Aorta (tissue), 5 donors: ENCODE results near the gene OAS3. TPM values are rescaled to one million over a fixed set of nuclear protein-coding genes. Genes with fewer than 3 reads are reported as not detected.
"Not testable (repeated sequence)": the region's sequence is repeated elsewhere in the genome, so short reads cannot be mapped to it uniquely, and the experiment has no call there.

Experiments
- ATAC-seq: fragments of 200-7000 bp; cut with Tn5 transposase; one replicate; pipeline ENCODE4 v1.9.1; 2022; ENCODE audit warnings: moderate library complexity; ENCODE audit not compliant: low FRiP score
- DNase-seq, 2 donors: peaks; one replicate each; pipeline ENCODE4 v3.0.0-alpha.2; 2020
- H3K27ac ChIP-seq, 2 donors: one replicate each; pipeline ENCODE4 v1.5.1; 2013; ENCODE audit warnings: low read length in 2 of 2, mild to moderate bottlenecking in 2 of 2, moderate library complexity in 2 of 2, control low read depth in 1 of 2, inconsistent platforms in 1 of 2, low read depth in 1 of 2
- H3K27me3 ChIP-seq, 2 donors: one replicate each; pipeline ENCODE4 v1.6.1; 2013; ENCODE audit warnings: control low read depth in 1 of 2, low read length in 1 of 2, mild to moderate bottlenecking in 1 of 2, moderate library complexity in 1 of 2; ENCODE audit not compliant: insufficient read depth in 2 of 2, control insufficient read depth in 1 of 2
- H3K36me3 ChIP-seq, 2 donors: one replicate each; pipeline ENCODE4 v1.6.1; 2013; ENCODE audit warnings: control low read depth in 1 of 2, low read length in 1 of 2, mild to moderate bottlenecking in 1 of 2; ENCODE audit not compliant: insufficient read depth in 2 of 2, control insufficient read depth in 1 of 2
- H3K4me1 ChIP-seq, 2 donors: one replicate each; pipeline ENCODE4 v1.6.1; 2013; ENCODE audit warnings: low read length in 2 of 2, control low read depth in 1 of 2, mild to moderate bottlenecking in 1 of 2, moderate library complexity in 1 of 2; ENCODE audit not compliant: insufficient read depth in 2 of 2, control insufficient read depth in 1 of 2
- H3K4me3 ChIP-seq, 2 donors: one replicate each; pipeline ENCODE4 v1.5.1; 2013; ENCODE audit warnings: low read length in 2 of 2, control low read depth in 1 of 2, mild to moderate bottlenecking in 1 of 2
- H3K9me3 ChIP-seq: one replicate; pipeline ENCODE4 v1.6.1; 2013; ENCODE audit warnings: mild to moderate bottlenecking, low read length; ENCODE audit not compliant: control insufficient read depth
- WGBS, 2 donors: extraction: QIAGEN DNeasy Blood & Tissue Kit; methylation state at CpG; one replicate each; pipeline ENCODE4 v1.1.7; 2013; 5-methylcytosine and 5-hydroxymethylcytosine counted together
- intact Hi-C, 2 donors: fragments of 100-400 bp; cut with DNase I; formaldehyde crosslinking; loops; one replicate each; pipeline versions ENCODE4 v1.14.2 to v1.15.0; 2022
- polyA plus RNA-seq, 2 donors: library from polyadenylated mRNA; stranded (reverse); fragments of 200-250 nt; gene quantifications; one replicate each; pipeline ENCODE4 v1.2.3, GENCODE V29; 2013
- total RNA-seq, 2 donors: library from RNA; stranded (reverse); fragmentation: NEBNext Ultra II Directional; extraction: Animal tissue kit (Norgen Biotek cat#: 25700); gene quantifications; one replicate each; pipeline ENCODE4 v1.2.1, GENCODE V29; 2021
- donor health status: healthy with polysubstance abuse.
- donor health status: Bipolar disorder and iron deficiency.
- donor health status: DM: no; HTN: no; CAD: no.
- donor health status: DM: no; HTN: no; CAD: no.
- donor health status: DM: yes; HTN: yes; CAD: no.

The OAS3 gene
- total and polyA plus RNA-seq, 4 donors: 2.6 to 19.1 (median 10.8) TPM

- H3K9me3 ChIP-seq: no peaks in the 10 kb centered on the region
- H3K27me3 ChIP-seq: no peaks in the 10 kb centered on the region
- DNase-seq: no peak
- H3K27ac ChIP-seq: no peak overlapping the region
- intact Hi-C loops: loop anchor here in 1 of 2 donors (5.0 kb wide), 1 partner anchor 128 kb away; no protein-coding TSS in a partner anchor
- no peak overlapping the region for H3K4me3 ChIP-seq
- H3K36me3 ChIP-seq: no peaks in the 10 kb centered on the region
- H3K4me1 ChIP-seq: peaks cover 3 to 4% of the 10 kb centered on the region in 2 donors
- no peak for ATAC-seq
These were observed 33.7 kb upstream of the OAS3 start for GRCh38 chr12:112904571-112904970.

- Histone ChIP-seq H3K27ac (peak overlapping the region in 1 of 2 donors; percentile 22), H3K9me3 (no peaks in the 10 kb centered on the region), H3K4me1 (peaks cover 3 to 4% of the 10 kb centered on the region in 2 donors), H3K4me3 (no peak overlapping the region), H3K27me3 (no peaks in the 10 kb centered on the region), H3K36me3 (no peaks in the 10 kb centered on the region)
- intact Hi-C loops: no loop called here
- ATAC-seq (no peak), DNase-seq (no peak)
- WGBS, 2 donors: 81 to 84% methylated on average over 4 of the region's 4 CpGs
These were observed 32.7 kb upstream of the OAS3 start for GRCh38 chr12:112905451-112906089.

- intact Hi-C loops: no loop called here
- Histone ChIP-seq H3K27ac (no peak within 1 kb of the TSS), H3K4me3 (peak within 1 kb of the TSS in 1 of 2 donors; percentile 49), H3K4me1 (peaks cover 3 to 4% of the 10 kb centered on the region in 2 donors), H3K9me3 (no peaks in the 10 kb centered on the region), H3K27me3 (no peaks in the 10 kb centered on the region), H3K36me3 (no peaks in the 10 kb centered on the region)
- 26 to 28% methylated on average over 4 of the region's 4 CpGs for WGBS, 2 donors
- DNase-seq: no peak
- ATAC-seq: peak; percentile 70
These were observed 31.4 kb upstream of the OAS3 start, which contains the start of gene OAS1 for GRCh38 chr12:112906712-112907414. Gene OAS1 (plus strand): TSS chr12:112906962. CDS start chr12:112907040, 78 bp downstream.

GRCh38 chr12:112907415-112908157 lies 30.7 kb upstream of the OAS3 start:
- H3K9me3 ChIP-seq: no peaks in the 10 kb centered on the region
- H3K27me3 ChIP-seq: no peaks in the 10 kb centered on the region
- no peak overlapping the region for H3K4me3 ChIP-seq
- no peak overlapping the region for H3K27ac ChIP-seq
- ATAC-seq (no peak), DNase-seq (peak in 1 of 2 donors; percentile 57)
- intact Hi-C loops: no loop called here
- 77 to 82% methylated on average over 7 of the region's 7 CpGs for WGBS, 2 donors
- H3K36me3 ChIP-seq: no peaks in the 10 kb centered on the region
- H3K4me1 ChIP-seq: peaks cover 3 to 4% of the 10 kb centered on the region in 2 donors

GRCh38 chr12:112908548-112908947 lies 29.7 kb upstream of the OAS3 start:
- intact Hi-C loops: no loop called here
- WGBS, 2 donors: 56 to 73% methylated on average over 12 of the region's 12 CpGs
- Histone ChIP-seq H3K36me3 (no peaks in the 10 kb centered on the region), H3K4me3 (no peak overlapping the region), H3K27ac (no peak overlapping the region), H3K27me3 (no peaks in the 10 kb centered on the region), H3K4me1 (peaks cover 3 to 4% of the 10 kb centered on the region in 2 donors), H3K9me3 (no peaks in the 10 kb centered on the region)
- ATAC-seq: no peak
- DNase-seq: no peak

GRCh38 chr12:112909693-112910092 lies 28.6 kb upstream of the OAS3 start:
- intact Hi-C loops: no loop called here

GRCh38 chr12:112913038-112913688 lies 25.1 kb upstream of the OAS3 start:
- H3K27ac ChIP-seq: no peak overlapping the region
- no peaks in the 10 kb centered on the region for H3K9me3 ChIP-seq
- intact Hi-C loops: no loop called here
- DNase-seq (no peak), ATAC-seq (no peak)
- no peak overlapping the region for H3K4me3 ChIP-seq
- H3K4me1 ChIP-seq: no peaks in the 10 kb centered on the region
- no peaks in the 10 kb centered on the region for H3K27me3 ChIP-seq
- no peaks in the 10 kb centered on the region for H3K36me3 ChIP-seq
- 93 to 97% methylated on average over 1 of the region's 1 CpG for WGBS, 2 donors

More at GRCh38 chr12:112909693-112910092, 28.6 kb upstream of the OAS3 start:
- no peaks in the 10 kb centered on the region for H3K27me3 ChIP-seq
- H3K4me1 ChIP-seq: peaks cover 3 to 4% of the 10 kb centered on the region in 2 donors
- 96 to 97% methylated on average over 4 of the region's 4 CpGs for WGBS, 2 donors
- no peak for DNase-seq
- no peak overlapping the region for H3K4me3 ChIP-seq
- no peak for ATAC-seq
- H3K27ac ChIP-seq: no peak overlapping the region
- no peaks in the 10 kb centered on the region for H3K36me3 ChIP-seq
- no peaks in the 10 kb centered on the region for H3K9me3 ChIP-seq

GRCh38 chr12:112913888-112914287 lies 24.4 kb upstream of the OAS3 start:
- intact Hi-C loops: not testable (repeated sequence)

More at GRCh38 chr12:112913888-112914287, 24.4 kb upstream of the OAS3 start:
- not testable (repeated sequence) for H3K4me3 ChIP-seq, H3K4me1 ChIP-seq, ATAC-seq, H3K36me3 ChIP-seq, H3K27me3 ChIP-seq, H3K9me3 ChIP-seq, H3K27ac ChIP-seq, DNase-seq
- WGBS, 2 donors: 98% methylated on average over 2 of the region's 2 CpGs
